T-helper 2 cell (primary cell): ENCODE results near the gene DAB2IP.

Experiments
- DNase-seq, 5 experiments: peaks; one replicate each; pipeline versions ENCODE4 v3.0.0 to v3.0.0-alpha.2; 2012 to 2022

The DAB2IP gene

GRCh38 chr9:121645003-121645402 is 6.4 kb upstream of the DAB2IP start:
- no peak for DNase-seq

- DNase-seq, result no peak
Observed at GRCh38 chr9:121645853-121646807, 5.3 kb upstream of the DAB2IP start.

GRCh38 chr9:121646992-121647391 is 4.4 kb upstream of the DAB2IP start:
- no peak for DNase-seq

- DNase-seq, result no peak
Observed at GRCh38 chr9:121648172-121648571, 3.3 kb upstream of the DAB2IP start.

GRCh38 chr9:121648799-121649198 is 2.6 kb upstream of the DAB2IP start:
- DNase-seq, result no peak

- DNase-seq, result no peak
Observed at GRCh38 chr9:121649476-121650216, 1.8 kb upstream of the DAB2IP start.

- DNase-seq, result no peak
Observed at GRCh38 chr9:121650217-121651007, 1.0 kb upstream of the DAB2IP start.

GRCh38 chr9:121651008-121651294 is 483 bp upstream of the DAB2IP start:
- DNase-seq, result no peak

- no peak for DNase-seq
Observed at GRCh38 chr9:121652021-121652837, 795 bp downstream of the DAB2IP start.

GRCh38 chr9:121652838-121653231 is 1.4 kb downstream of the DAB2IP start:
- DNase-seq, result no peak

- no peak for DNase-seq
Observed at GRCh38 chr9:121654499-121655140, 3.2 kb downstream of the DAB2IP start.

GRCh38 chr9:121655231-121655755 is 3.9 kb downstream of the DAB2IP start:
- DNase-seq, result no peak

- no peak for DNase-seq
Observed at GRCh38 chr9:121656941-121657470, 5.6 kb downstream of the DAB2IP start.

GRCh38 chr9:121658166-121658565 is 6.7 kb downstream of the DAB2IP start:
- DNase-seq, result no peak

- DNase-seq, result no peak
Observed at GRCh38 chr9:121658591-121658990, 7.2 kb downstream of the DAB2IP start.

- no peak for DNase-seq
Observed at GRCh38 chr9:121660367-121660766, 8.9 kb downstream of the DAB2IP start.

- DNase-seq, result no peak
Observed at GRCh38 chr9:121660876-121661275, 9.4 kb downstream of the DAB2IP start.

GRCh38 chr9:121661328-121661727 is 9.9 kb downstream of the DAB2IP start:
- no peak for DNase-seq

GRCh38 chr9:121662359-121662758 is 10.9 kb downstream of the DAB2IP start:
- no peak for DNase-seq

- DNase-seq, result no peak
Observed at GRCh38 chr9:121662891-121663580, 11.6 kb downstream of the DAB2IP start.

GRCh38 chr9:121663591-121663990 is 12.2 kb downstream of the DAB2IP start:
- no peak for DNase-seq
